GM21423 (cell line): ENCODE data around the gene MVD.

Source experiments
- ATAC-seq: cut with Tn5 transposase; IDR thresholded peaks from one replicate; pipeline ENCODE4 v1.9.1; 2021; ENCODE audit warnings: mild to moderate bottlenecking, moderate library complexity; ENCODE audit not compliant: unreplicated experiment

The MVD gene

GRCh38 chr16:88630433-88630832 is 32.5 kb downstream of the MVD start:
- ATAC-seq, result no peak

- no peak for ATAC-seq
Measured at GRCh38 chr16:88629835-88630234, 33.1 kb downstream of the MVD start.

- no peak for ATAC-seq
Measured at GRCh38 chr16:88628512-88628974, 34.3 kb downstream of the MVD start.

GRCh38 chr16:88627531-88628411 is 35.1 kb downstream of the MVD start:
- ATAC-seq, result no peak

GRCh38 chr16:88626646-88627045 is 36.2 kb downstream of the MVD start:
- ATAC-seq, result no peak

- ATAC-seq, result no peak
Measured at GRCh38 chr16:88624977-88625576, 37.8 kb downstream of the MVD start.

- no peak for ATAC-seq
Measured at GRCh38 chr16:88624481-88624880, 38.4 kb downstream of the MVD start.

GRCh38 chr16:88623858-88624257 is 39.0 kb downstream of the MVD start:
- ATAC-seq, result no peak

- ATAC-seq, result no peak
Measured at GRCh38 chr16:88622866-88623265, 40.0 kb downstream of the MVD start.

GRCh38 chr16:88622125-88622524 is 40.8 kb downstream of the MVD start:
- no peak for ATAC-seq

GRCh38 chr16:88619859-88620815 is 42.8 kb downstream of the MVD start:
- no peak for ATAC-seq

- no peak for ATAC-seq
Measured at GRCh38 chr16:88618956-88619667, 43.8 kb downstream of the MVD start.

GRCh38 chr16:88618182-88618955 is 44.5 kb downstream of the MVD start:
- ATAC-seq, result no peak

- ATAC-seq, result no peak
Measured at GRCh38 chr16:88617268-88618031, 45.4 kb downstream of the MVD start.

- no peak for ATAC-seq
Measured at GRCh38 chr16:88616736-88617135, 46.2 kb downstream of the MVD start.

- ATAC-seq, result no peak
Measured at GRCh38 chr16:88616320-88616719, 46.6 kb downstream of the MVD start.

- ATAC-seq, result no peak
Measured at GRCh38 chr16:88614818-88615580, 47.9 kb downstream of the MVD start.
